Endothelial cell of umbilical vein (primary cell): ENCODE data around the gene COL1A2. TPM values are rescaled to one million over a fixed set of nuclear protein-coding genes. Genes with fewer than 3 reads are reported as not detected.

Source experiments
- BruUV-seq: library from RNA; stranded (reverse); fragments of 400-500 nt; replicated peaks from 2 replicates; lab custom pipeline; 2021; lab: Mats Ljungman, UMichigan
- CTCF ChIA-PET: fragments of 300-600, 350-600 bp; sonication (Branson Sonifier 250); formaldehyde crosslinking; loops from one replicate; lab custom pipeline; 2021; ENCODE audit warnings: antibody characterized with exemption, inconsistent platforms; lab: Charles Lee
- POLR2A ChIA-PET: fragments of 300-600, 350-600 bp; sonication (Branson Sonifier 250); formaldehyde crosslinking; loops from one replicate; lab custom pipeline; 2021; ENCODE audit warnings: antibody characterized with exemption, inconsistent platforms; lab: Charles Lee
- DNase-seq: peaks from one replicate; pipeline ENCODE4 v3.0.0-alpha.2; 2011; ENCODE audit warnings: low read depth, low spot score
- FAIRE-seq: peaks from 2 replicates; lab custom pipeline; 2011; peaks lifted over from hg19 to GRCh38; lab: Jason Lieb, UNC
- H2AFZ ChIP-seq: 2 replicates; pipeline ENCODE4 v1.6.0; 2012; ENCODE audit warnings: low read depth, low read length, control low read depth, inconsistent platforms
- H3K27ac ChIP-seq: 2 replicates; pipeline ENCODE4 v1.5.1; 2011; ENCODE audit warnings: low read depth, mild to moderate bottlenecking, control low read depth, low read length, moderate library complexity; ENCODE audit not compliant: insufficient read depth
- H3K27me3 ChIP-seq, 2 experiments: 2 replicates each; pipeline versions ENCODE4 v1.6.0 to v1.6.1; 2011; ENCODE audit warnings: low read length in 2 of 2, mixed read lengths in 1 of 2; ENCODE audit not compliant: control insufficient read depth in 2 of 2, insufficient read depth in 2 of 2
- H3K36me3 ChIP-seq, 2 experiments: 2 replicates in 1 of 2; 3 replicates in 1 of 2; pipeline ENCODE4 v1.5.1; 2011; ENCODE audit warnings: low read length in 2 of 2, mild to moderate bottlenecking in 1 of 2, moderate library complexity in 1 of 2; ENCODE audit not compliant: control insufficient read depth in 2 of 2, insufficient read depth in 2 of 2; ENCODE audit errors: extremely low read depth in 1 of 2
- H3K4me1 ChIP-seq: 3 replicates; pipeline ENCODE4 v1.5.1; 2011; ENCODE audit warnings: mild to moderate bottlenecking, low read length; ENCODE audit not compliant: control insufficient read depth, insufficient read depth; ENCODE audit errors: extremely low read depth
- H3K4me2 ChIP-seq: 2 replicates; pipeline ENCODE4 v1.6.1; 2011; ENCODE audit warnings: low read length, control low read depth, mixed read lengths; ENCODE audit not compliant: insufficient read depth
- H3K4me3 ChIP-seq, 3 experiments: fragments of 200-600 bp in 1 of 3; sonication (generic), shearing (Covaris generic) in 1 of 3; replicated peaks in 1 of 3; 2 replicates each; pipeline ENCODE4 v1.5.1; 2011 to 2016; ENCODE audit warnings: control low read depth in 3 of 3, low read length in 3 of 3, mild to moderate bottlenecking in 2 of 3, inconsistent platforms in 1 of 3, low read depth in 1 of 3, moderate library complexity in 1 of 3; ENCODE audit not compliant: insufficient read depth in 1 of 3
- H3K79me2 ChIP-seq: 2 replicates; pipeline ENCODE4 v1.6.0; 2012; ENCODE audit warnings: low read length, inconsistent platforms; ENCODE audit not compliant: control insufficient read depth, insufficient read depth
- H3K9ac ChIP-seq: replicated peaks from 2 replicates; pipeline ENCODE3; 2011; ENCODE audit warnings: low read length, control low read depth; ENCODE audit not compliant: insufficient read depth; ENCODE audit errors: extremely low read depth
- H3K9me1 ChIP-seq: replicated peaks from 3 replicates; pipeline ENCODE4 v1.6.0; 2011; ENCODE audit warnings: mild to moderate bottlenecking, low read length; ENCODE audit not compliant: control insufficient read depth, insufficient read depth; ENCODE audit errors: extremely low read depth
- H3K9me3 ChIP-seq: replicated peaks from 2 replicates; pipeline ENCODE4 v1.5.1; 2012; ENCODE audit warnings: low read length, inconsistent platforms; ENCODE audit not compliant: control insufficient read depth, insufficient read depth
- H4K20me1 ChIP-seq: replicated peaks from 2 replicates; pipeline ENCODE3; 2011; ENCODE audit warnings: mild to moderate bottlenecking, low read length; ENCODE audit not compliant: control insufficient read depth, insufficient read depth; ENCODE audit errors: extremely low read depth
- CTCF ChIP-seq, 2 donors: IDR thresholded peaks; 1 replicate in 1 of 2; 2 replicates in 1 of 2; pipeline ENCODE4 v1.5.1; 2011; ENCODE audit warnings: low read length in 2 of 2, mild to moderate bottlenecking in 2 of 2, moderate library complexity in 2 of 2, control low read depth in 1 of 2, inconsistent platforms in 1 of 2, low read depth in 1 of 2; ENCODE audit not compliant: insufficient read depth in 1 of 2; ENCODE audit errors: extremely low read depth in 1 of 2
- EZH2 ChIP-seq: IDR thresholded peaks from 2 replicates; pipeline ENCODE4 v1.6.1; 2012; ENCODE audit warnings: borderline replicate concordance, low read depth, mild to moderate bottlenecking, moderate library complexity, low read length, inconsistent platforms; ENCODE audit not compliant: severe bottlenecking
- FOS ChIP-seq: IDR thresholded peaks from 2 replicates; pipeline ENCODE4 v1.6.1; 2011; ENCODE audit warnings: mild to moderate bottlenecking, low read length, moderate library complexity, borderline replicate concordance; ENCODE audit not compliant: insufficient read depth
- GATA2 ChIP-seq: IDR thresholded peaks from 2 replicates; pipeline ENCODE4 v1.7.0; 2011; ENCODE audit warnings: low read depth, mild to moderate bottlenecking, moderate library complexity, mixed read lengths, low read length; ENCODE audit not compliant: insufficient read length, insufficient read depth
- JUN ChIP-seq: IDR thresholded peaks from 2 replicates; pipeline ENCODE4 v1.6.1; 2011; ENCODE audit warnings: borderline replicate concordance, low read depth; ENCODE audit not compliant: insufficient read length, insufficient read depth
- MAX ChIP-seq: IDR thresholded peaks from 2 replicates; pipeline ENCODE4 v1.6.1; 2011; ENCODE audit not compliant: insufficient read depth, insufficient read length
- MYC ChIP-seq: IDR thresholded peaks from one replicate; pipeline ENCODE4 v1.6.1; 2011; ENCODE audit warnings: mild to moderate bottlenecking, low read depth, low read length
- POLR2A ChIP-seq: IDR thresholded peaks from 2 replicates; pipeline ENCODE4 v1.6.1; 2012; ENCODE audit warnings: low read depth, mild to moderate bottlenecking, control low read depth, low read length
- POLR2AphosphoS5 ChIP-seq: IDR thresholded peaks from 2 replicates; pipeline ENCODE4 v1.6.1; 2012; ENCODE audit warnings: low read depth, mild to moderate bottlenecking, control low read depth, low read length, moderate library complexity; ENCODE audit not compliant: insufficient read depth
- dilution Hi-C: fragments of 300-500 bp; cut with MboI; formaldehyde crosslinking; loops from one replicate; pipeline ENCODE4 v1.15.0; 2019; ENCODE audit warnings: low sequenced_read_pairs; ENCODE audit not compliant: extremely low pct_ligation_motif_present
- intact Hi-C: fragments of 100-400 bp; cut with micrococcal nuclease; formaldehyde crosslinking; loops from one replicate; pipeline ENCODE4 v1.10.0; 2022
- polyA plus RNA-seq, 4 experiments: library from polyadenylated mRNA; depleted of rRNA in 3 of 4; stranded (reverse) in 3 of 4; unstranded in 1 of 4; fragments of >200 nt; gene quantifications; 2 replicates each; pipeline versions ENCODE4 v1.2.1 to v1.2.3, GENCODE V29; 2011 to 2012; ENCODE audit warnings: missing spikeins in 1 of 4
- total RNA-seq: library from RNA; stranded (reverse); gene quantifications from 2 replicates; pipeline ENCODE4 v1.2.3, GENCODE V29; 2021

The COL1A2 gene
- total and polyA plus RNA-seq, 2 donors (not counting 3 experiments of a cell fraction or from before 2014, with no cell fraction given): 28.9 to 40.8 TPM

GRCh38 chr7:94345907-94346306 is 48.8 kb upstream of the COL1A2 start:
- no peaks in the 10 kb centered on the region for H3K9me1 ChIP-seq
- peaks cover 2 to 5% of the 10 kb centered on the region in 2 experiments for H3K27me3 ChIP-seq
- no peaks in the 10 kb centered on the region for H3K9me3 ChIP-seq
- POLR2A ChIA-PET: no interaction called here
- DNase-seq (no peak), FAIRE-seq (no peak)
- intact Hi-C loops: loop anchor here (5.0 kb wide), 1 partner anchor 504 kb away; no protein-coding TSS in a partner anchor
- no peak overlapping the region for H2AFZ ChIP-seq
- CTCF ChIA-PET: interaction anchor here (0.9 to 1.6 kb wide), 2 partner anchors 40 to 49 kb away, joined by 3 to 4 read pairs; partner anchors contain the start of gene COL1A2
- H3K79me2 ChIP-seq: no peaks in the 10 kb centered on the region
- H3K9ac ChIP-seq: no peak overlapping the region
- no peak overlapping the region for H3K4me2 ChIP-seq
- no TSS peak for BruUV-seq
- dilution Hi-C loops: no loop called here
- no peak for TF ChIP-seq JUN
- no peak for TF ChIP-seq MAX
- no peak for TF ChIP-seq MYC
- TF ChIP-seq FOS: no peak
- TF ChIP-seq POLR2AphosphoS5: no peak
- TF ChIP-seq GATA2: no peak
- no peak for TF ChIP-seq CTCF (IDR thresholded peaks at IDR 0.05; ENCODE audit: extremely low read depth in 1 of 2, insufficient read depth in 1 of 2, low read depth in 1 of 2, low read length in 2 of 2)
- no peak for TF ChIP-seq EZH2
- TF ChIP-seq POLR2A: no peak
- no peaks in the 10 kb centered on the region for H3K4me1 ChIP-seq
- no peaks in the 10 kb centered on the region for H4K20me1 ChIP-seq
- H3K4me3 ChIP-seq: no peak overlapping the region
- no peaks in the 10 kb centered on the region for H3K36me3 ChIP-seq
- H3K27ac ChIP-seq: no peak overlapping the region
